ENCODE results near the gene COL27A1.

DNA sequence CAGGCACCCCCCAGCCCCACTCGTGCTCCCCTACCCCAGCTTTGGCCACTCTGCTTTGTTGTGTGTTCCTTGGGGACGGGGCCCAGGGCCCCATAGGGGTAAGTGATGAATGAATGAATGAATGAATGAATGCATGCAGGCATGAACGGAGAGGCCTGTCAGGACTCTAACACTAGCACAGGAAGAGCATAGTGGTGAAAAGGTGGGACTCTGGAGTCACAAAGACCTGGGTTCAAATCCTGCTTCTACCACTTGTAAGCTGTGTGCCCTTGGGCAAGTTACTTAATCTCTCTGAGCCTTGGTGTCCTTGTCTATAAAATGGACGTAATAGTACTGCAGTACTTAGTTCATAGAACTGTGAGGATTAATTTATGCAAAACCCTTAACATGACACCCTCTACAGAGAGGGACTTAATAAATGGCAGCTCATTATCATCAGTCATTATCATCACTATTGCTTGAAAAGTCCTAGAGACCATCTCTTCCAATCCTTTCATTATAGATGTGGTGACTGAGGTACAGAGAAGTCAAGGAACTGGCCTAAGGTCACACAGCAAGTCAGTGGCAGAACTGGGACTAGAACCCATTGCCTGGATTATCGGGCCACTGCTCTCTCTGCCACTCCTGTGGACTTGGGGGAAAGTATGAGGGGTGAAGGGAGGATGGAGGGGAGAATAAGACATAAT is 187.6 kb downstream of the COL27A1 start:
- TF ChIP-seq TAF1 (IDR thresholded peaks at IDR 0.05; ENCODE audit: low read depth, low read length) (no peak), POLR2A (IDR thresholded peaks at IDR 0.05; ENCODE audit: low read depth, low read length) (no peak)
